ENCODE results near the gene SNRNP70. TPM values are rescaled to one million over a fixed set of nuclear protein-coding genes. Genes with fewer than 3 reads are reported as not detected.

SNRNP70 gene
- total and polyA plus RNA-seq, 2 donors (not counting 3 experiments of a cell fraction or from before 2014, with no cell fraction given), result 215 to 300 TPM

DNA sequence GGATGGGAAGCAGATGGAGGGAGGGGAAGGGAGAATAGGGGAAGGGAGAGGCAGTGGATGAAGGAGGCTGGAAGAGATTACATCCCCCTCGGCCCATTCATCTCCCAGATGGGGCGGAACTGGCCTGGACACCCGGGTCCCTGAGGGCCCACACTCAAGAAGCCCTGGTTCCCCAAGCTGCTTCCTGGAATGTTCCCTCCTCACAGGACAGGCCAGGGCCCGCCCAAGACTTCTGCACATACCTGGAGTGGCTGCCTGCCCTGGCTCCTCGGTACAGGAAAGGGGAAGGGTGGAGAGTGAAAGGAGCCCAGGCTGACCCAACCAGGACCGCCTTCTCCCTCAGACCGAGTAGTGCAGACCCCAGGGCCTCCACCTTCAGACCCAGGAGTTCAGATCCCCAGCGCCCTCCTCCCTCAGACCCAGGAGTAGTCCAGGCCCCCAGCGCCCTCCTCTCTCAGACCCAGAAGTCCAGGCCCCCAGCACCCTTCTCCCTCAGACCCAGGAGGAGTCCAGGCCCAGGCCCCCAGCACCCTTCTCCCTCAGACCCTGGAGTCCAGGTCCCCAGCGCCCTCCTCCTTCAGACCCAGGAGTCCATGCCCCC is 21.1 kb upstream of the SNRNP70 start:
- dilution Hi-C loops (cut with MboI; ENCODE audit: extremely low pct_ligation_motif_present, low sequenced_read_pairs) (no loop called here), intact Hi-C loops (cut with micrococcal nuclease) (no loop called here)
- Histone ChIP-seq H3K4me1 (ENCODE audit: control insufficient read depth, extremely low read depth, insufficient read depth, low read length) (no peaks in the 10 kb centered on the region), H4K20me1 (replicated peaks; ENCODE audit: control insufficient read depth, extremely low read depth, insufficient read depth, low read length) (no peaks in the 10 kb centered on the region), H3K9me3 (replicated peaks; ENCODE audit: control insufficient read depth, insufficient read depth, low read length) (no peaks in the 10 kb centered on the region), H3K4me2 (ENCODE audit: insufficient read depth, low read length) (no peak overlapping the region), H3K79me2 (ENCODE audit: control insufficient read depth, insufficient read depth, low read length) (no peaks in the 10 kb centered on the region), H3K36me3 (ENCODE audit: control insufficient read depth in 2 of 2, extremely low read depth in 1 of 2, insufficient read depth in 2 of 2, low read length in 2 of 2) (no peaks in the 10 kb centered on the region), H3K27me3 (ENCODE audit: control insufficient read depth in 2 of 2, insufficient read depth in 2 of 2, low read length in 2 of 2) (peaks cover 30 to 38% of the 10 kb centered on the region in 2 experiments), H3K9ac (replicated peaks; ENCODE audit: extremely low read depth, insufficient read depth, low read length) (no peak overlapping the region), H3K4me3 (replicated peaks in 1 of 3; ENCODE audit: insufficient read depth in 1 of 3, low read depth in 1 of 3, low read length in 3 of 3) (no peak overlapping the region), H2AFZ (ENCODE audit: low read depth, low read length) (no peak overlapping the region), H3K27ac (ENCODE audit: insufficient read depth, low read depth, low read length) (no peak overlapping the region), H3K9me1 (replicated peaks; ENCODE audit: control insufficient read depth, extremely low read depth, insufficient read depth, low read length) (no peaks in the 10 kb centered on the region)
- TF ChIP-seq EZH2 (IDR thresholded peaks at IDR 0.05; ENCODE audit: borderline replicate concordance, low read depth, low read length, severe bottlenecking) (no peak), POLR2A (IDR thresholded peaks at IDR 0.05; ENCODE audit: low read depth, low read length) (no peak), JUN (IDR thresholded peaks at IDR 0.05; ENCODE audit: borderline replicate concordance, insufficient read depth, insufficient read length, low read depth) (no peak), POLR2AphosphoS5 (IDR thresholded peaks at IDR 0.05; ENCODE audit: insufficient read depth, low read depth, low read length) (no peak), FOS (IDR thresholded peaks at IDR 0.05; ENCODE audit: borderline replicate concordance, insufficient read depth, low read length) (no peak), GATA2 (IDR thresholded peaks at IDR 0.05; ENCODE audit: insufficient read depth, insufficient read length, low read depth, low read length) (no peak), MYC (IDR thresholded peaks at IDR 0.05; ENCODE audit: low read depth, low read length) (no peak), CTCF (IDR thresholded peaks at IDR 0.05; ENCODE audit: extremely low read depth in 1 of 2, insufficient read depth in 1 of 2, low read depth in 1 of 2, low read length in 2 of 2) (no peak)
- TF ChIP-seq, protein P1, sequence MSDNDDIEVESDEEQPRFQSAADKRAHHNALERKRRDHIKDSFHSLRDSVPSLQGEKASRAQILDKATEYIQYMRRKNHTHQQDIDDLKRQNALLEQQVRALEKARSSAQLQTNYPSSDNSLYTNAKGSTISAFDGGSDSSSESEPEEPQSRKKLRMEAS (IDR thresholded peaks at IDR 0.05; ENCODE audit: insufficient read depth, insufficient read length), result no peak
- DNase-seq (ENCODE audit: low read depth, low spot score), result no peak
- ChIA-PET CTCF (interaction anchor here (0.6 to 1.9 kb wide), 3 partner anchors 10 to 64 kb away, joined by 3 to 6 read pairs (median 5); no protein-coding TSS in a partner anchor), POLR2A (no interaction called here)
- no peak for FAIRE-seq
- BruUV-seq (replicated peaks), result no TSS peak
